ENCODE results near the gene VDAC2.

The VDAC2 gene

DNA sequence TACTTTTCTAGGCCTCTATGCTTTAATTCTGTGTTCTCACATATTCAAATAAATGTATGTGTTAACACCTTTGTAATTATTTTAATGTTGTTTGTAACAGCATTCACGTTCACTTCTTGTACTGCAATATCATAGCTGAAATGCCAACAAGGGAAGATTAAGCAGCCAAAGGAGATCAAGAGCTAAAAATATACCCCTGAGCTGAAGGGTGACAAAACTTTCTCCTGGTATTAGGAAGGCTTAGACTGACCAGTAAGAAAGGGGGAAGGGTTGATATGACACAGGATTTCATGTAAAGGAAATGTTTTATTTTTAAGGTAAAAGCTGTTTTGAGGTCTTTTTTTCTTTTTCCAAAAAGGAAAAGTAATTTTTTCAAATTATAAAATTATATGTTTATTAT lies 40.4 kb upstream of the VDAC2 start:
- TF ChIP-seq, protein P1, sequence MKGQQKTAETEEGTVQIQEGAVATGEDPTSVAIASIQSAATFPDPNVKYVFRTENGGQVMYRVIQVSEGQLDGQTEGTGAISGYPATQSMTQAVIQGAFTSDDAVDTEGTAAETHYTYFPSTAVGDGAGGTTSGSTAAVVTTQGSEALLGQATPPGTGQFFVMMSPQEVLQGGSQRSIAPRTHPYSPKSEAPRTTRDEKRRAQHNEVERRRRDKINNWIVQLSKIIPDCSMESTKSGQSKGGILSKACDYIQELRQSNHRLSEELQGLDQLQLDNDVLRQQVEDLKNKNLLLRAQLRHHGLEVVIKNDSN (IDR thresholded peaks at IDR 0.05): no peak
- TF ChIP-seq YY1 (IDR thresholded peaks at IDR 0.05; ENCODE audit: low read depth) (no peak), CREB1 (IDR thresholded peaks at IDR 0.05; ENCODE audit: low read depth) (no peak), ZBTB7A (IDR thresholded peaks at IDR 0.05; ENCODE audit: low read depth) (no peak), TCF12 (IDR thresholded peaks at IDR 0.05; ENCODE audit: low read depth) (no peak)

DNA sequence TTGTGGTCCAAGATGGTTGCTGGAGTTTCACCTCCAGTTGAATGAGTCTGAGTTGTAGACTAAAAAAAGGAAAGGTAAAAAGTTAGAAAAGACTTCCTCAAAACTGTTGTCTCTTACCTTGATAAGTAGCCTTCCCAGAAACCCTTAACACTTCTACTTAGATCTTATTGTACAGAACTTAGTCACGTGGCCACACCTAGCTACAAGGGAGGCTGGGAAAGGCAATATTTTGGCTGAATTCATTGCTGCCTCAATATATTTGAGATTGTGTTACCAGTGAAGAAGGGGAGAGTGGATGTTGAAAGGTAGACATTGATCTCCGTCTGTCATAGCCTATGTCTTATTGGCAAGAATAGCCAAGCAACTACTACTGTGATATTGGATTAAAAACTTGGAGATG lies 35.5 kb upstream of the VDAC2 start:
- no peak for TF ChIP-seq YY1 (IDR thresholded peaks at IDR 0.05; ENCODE audit: low read depth)
- no peak for TF ChIP-seq EGR1 (IDR thresholded peaks at IDR 0.05)
- TF ChIP-seq, protein P1 (IDR thresholded peaks at IDR 0.05): no peak
- no peak for TF ChIP-seq TCF12 (IDR thresholded peaks at IDR 0.05; ENCODE audit: low read depth)
- TF ChIP-seq NFIC (IDR thresholded peaks at IDR 0.05): no peak
- TF ChIP-seq, protein P2, sequence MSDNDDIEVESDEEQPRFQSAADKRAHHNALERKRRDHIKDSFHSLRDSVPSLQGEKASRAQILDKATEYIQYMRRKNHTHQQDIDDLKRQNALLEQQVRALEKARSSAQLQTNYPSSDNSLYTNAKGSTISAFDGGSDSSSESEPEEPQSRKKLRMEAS (IDR thresholded peaks at IDR 0.05): no peak
- no peak for TF ChIP-seq RAD21 (IDR thresholded peaks at IDR 0.05; ENCODE audit: low read depth)
- TF ChIP-seq EP300 (IDR thresholded peaks at IDR 0.05; ENCODE audit: borderline replicate concordance): no peak
- TF ChIP-seq TEAD4 (IDR thresholded peaks at IDR 0.05): no peak
- TF ChIP-seq CEBPB (IDR thresholded peaks at IDR 0.05): no peak
- TF ChIP-seq FOXM1 (IDR thresholded peaks at IDR 0.05; ENCODE audit: borderline replicate concordance, low read depth): no peak
- TF ChIP-seq, protein P3, sequence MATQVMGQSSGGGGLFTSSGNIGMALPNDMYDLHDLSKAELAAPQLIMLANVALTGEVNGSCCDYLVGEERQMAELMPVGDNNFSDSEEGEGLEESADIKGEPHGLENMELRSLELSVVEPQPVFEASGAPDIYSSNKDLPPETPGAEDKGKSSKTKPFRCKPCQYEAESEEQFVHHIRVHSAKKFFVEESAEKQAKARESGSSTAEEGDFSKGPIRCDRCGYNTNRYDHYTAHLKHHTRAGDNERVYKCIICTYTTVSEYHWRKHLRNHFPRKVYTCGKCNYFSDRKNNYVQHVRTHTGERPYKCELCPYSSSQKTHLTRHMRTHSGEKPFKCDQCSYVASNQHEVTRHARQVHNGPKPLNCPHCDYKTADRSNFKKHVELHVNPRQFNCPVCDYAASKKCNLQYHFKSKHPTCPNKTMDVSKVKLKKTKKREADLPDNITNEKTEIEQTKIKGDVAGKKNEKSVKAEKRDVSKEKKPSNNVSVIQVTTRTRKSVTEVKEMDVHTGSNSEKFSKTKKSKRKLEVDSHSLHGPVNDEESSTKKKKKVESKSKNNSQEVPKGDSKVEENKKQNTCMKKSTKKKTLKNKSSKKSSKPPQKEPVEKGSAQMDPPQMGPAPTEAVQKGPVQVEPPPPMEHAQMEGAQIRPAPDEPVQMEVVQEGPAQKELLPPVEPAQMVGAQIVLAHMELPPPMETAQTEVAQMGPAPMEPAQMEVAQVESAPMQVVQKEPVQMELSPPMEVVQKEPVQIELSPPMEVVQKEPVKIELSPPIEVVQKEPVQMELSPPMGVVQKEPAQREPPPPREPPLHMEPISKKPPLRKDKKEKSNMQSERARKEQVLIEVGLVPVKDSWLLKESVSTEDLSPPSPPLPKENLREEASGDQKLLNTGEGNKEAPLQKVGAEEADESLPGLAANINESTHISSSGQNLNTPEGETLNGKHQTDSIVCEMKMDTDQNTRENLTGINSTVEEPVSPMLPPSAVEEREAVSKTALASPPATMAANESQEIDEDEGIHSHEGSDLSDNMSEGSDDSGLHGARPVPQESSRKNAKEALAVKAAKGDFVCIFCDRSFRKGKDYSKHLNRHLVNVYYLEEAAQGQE (IDR thresholded peaks at IDR 0.05; ENCODE audit: low read depth): no peak
- TF ChIP-seq TAF1 (IDR thresholded peaks at IDR 0.05; ENCODE audit: low read depth): no peak

DNA sequence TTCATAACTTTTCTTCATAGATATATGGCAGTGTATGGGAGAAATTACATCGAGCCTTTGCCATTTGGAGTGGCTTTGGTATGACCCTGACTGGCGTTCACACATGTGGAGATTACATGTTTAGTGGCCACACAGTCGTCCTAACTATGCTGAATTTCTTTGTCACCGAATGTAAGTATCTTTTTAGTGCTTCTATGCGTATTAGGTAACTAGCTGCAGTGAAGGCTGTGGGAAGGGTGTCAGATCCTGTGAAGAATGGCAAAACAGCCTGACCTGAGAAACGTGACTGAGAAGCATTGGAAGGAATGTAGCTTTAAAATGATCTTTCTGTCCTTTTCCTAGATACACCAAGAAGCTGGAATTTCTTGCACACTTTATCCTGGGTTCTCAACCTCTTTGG lies 34.5 kb upstream of the VDAC2 start:
- TF ChIP-seq CREB1 (IDR thresholded peaks at IDR 0.05; ENCODE audit: low read depth) (no peak), YY1 (IDR thresholded peaks at IDR 0.05; ENCODE audit: low read depth) (no peak), RAD21 (IDR thresholded peaks at IDR 0.05; ENCODE audit: low read depth) (no peak), FOXM1 (IDR thresholded peaks at IDR 0.05; ENCODE audit: borderline replicate concordance, low read depth) (no peak), EGR1 (IDR thresholded peaks at IDR 0.05) (no peak), EP300 (IDR thresholded peaks at IDR 0.05; ENCODE audit: borderline replicate concordance) (no peak), TAF1 (IDR thresholded peaks at IDR 0.05; ENCODE audit: low read depth) (no peak)
- TF ChIP-seq, protein P2 (IDR thresholded peaks at IDR 0.05): no peak

DNA sequence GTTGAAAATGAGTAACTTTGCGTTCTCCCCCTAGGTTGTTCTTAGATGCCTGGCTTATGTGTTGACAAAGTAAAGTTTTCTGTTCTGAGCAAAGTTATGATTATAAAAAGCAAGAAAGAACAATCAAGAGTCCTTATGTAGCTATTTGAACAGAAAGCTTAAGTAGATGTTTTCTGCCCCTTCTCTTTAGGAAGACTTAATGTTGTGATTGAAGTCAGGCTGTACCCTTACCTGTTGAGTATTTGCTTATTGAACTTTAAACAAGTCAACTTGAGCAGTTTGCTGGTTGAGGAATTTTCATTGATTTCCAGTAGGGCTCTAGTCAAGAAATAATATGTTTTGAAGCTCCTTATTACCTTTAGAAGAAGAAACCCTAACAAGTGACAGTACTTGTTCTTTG lies 33.9 kb upstream of the VDAC2 start:
- no peak for TF ChIP-seq TEAD4 (IDR thresholded peaks at IDR 0.05)
- TF ChIP-seq FOXM1 (IDR thresholded peaks at IDR 0.05; ENCODE audit: borderline replicate concordance, low read depth): no peak
- TF ChIP-seq, protein P2 (IDR thresholded peaks at IDR 0.05): no peak
- no peak for TF ChIP-seq CEBPB (IDR thresholded peaks at IDR 0.05)
- TF ChIP-seq RAD21 (IDR thresholded peaks at IDR 0.05; ENCODE audit: low read depth): no peak
- no peak for TF ChIP-seq NFIC (IDR thresholded peaks at IDR 0.05)
- no peak for TF ChIP-seq TCF12 (IDR thresholded peaks at IDR 0.05; ENCODE audit: low read depth)
- no peak for TF ChIP-seq EP300 (IDR thresholded peaks at IDR 0.05; ENCODE audit: borderline replicate concordance)
- TF ChIP-seq, protein P3 (IDR thresholded peaks at IDR 0.05; ENCODE audit: low read depth): no peak
- TF ChIP-seq EGR1 (IDR thresholded peaks at IDR 0.05): no peak
- TF ChIP-seq CREB1 (IDR thresholded peaks at IDR 0.05; ENCODE audit: low read depth): no peak
- TF ChIP-seq TAF1 (IDR thresholded peaks at IDR 0.05; ENCODE audit: low read depth): no peak
- no peak for TF ChIP-seq ZBTB7A (IDR thresholded peaks at IDR 0.05; ENCODE audit: low read depth)
- TF ChIP-seq, protein P1 (IDR thresholded peaks at IDR 0.05): no peak
- no peak for TF ChIP-seq YY1 (IDR thresholded peaks at IDR 0.05; ENCODE audit: low read depth)

DNA sequence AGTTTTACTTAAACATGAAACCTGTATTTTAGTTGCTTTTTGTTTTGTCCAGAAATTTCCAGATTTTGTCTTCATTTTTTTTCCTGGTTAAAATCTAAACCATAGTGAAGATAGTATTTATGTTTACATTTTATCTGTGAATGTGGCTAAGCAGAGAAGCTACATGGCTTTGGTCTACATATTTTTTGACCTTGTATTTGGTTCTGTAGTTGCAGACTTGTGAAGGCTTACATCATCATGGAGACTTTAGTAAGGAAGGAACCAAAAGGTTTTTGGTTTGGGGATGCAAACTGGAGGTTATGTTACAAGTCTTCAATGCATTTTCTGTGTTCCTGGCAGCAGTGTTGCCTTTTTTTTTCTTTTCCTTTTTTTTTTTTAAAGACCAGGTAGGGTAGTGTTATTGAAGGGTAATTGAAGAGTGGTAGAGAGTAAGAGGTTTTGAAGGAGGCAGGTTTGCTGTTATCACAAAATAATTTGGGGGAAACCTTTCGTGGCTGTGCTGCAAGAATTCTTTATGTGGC lies 30.9 kb upstream of the VDAC2 start:
- no peak for TF ChIP-seq TAF1 (IDR thresholded peaks at IDR 0.05; ENCODE audit: low read depth)
- no peak for TF ChIP-seq TEAD4 (IDR thresholded peaks at IDR 0.05)
- TF ChIP-seq YY1 (IDR thresholded peaks at IDR 0.05; ENCODE audit: low read depth): no peak
- TF ChIP-seq EGR1 (IDR thresholded peaks at IDR 0.05): no peak
- no peak for TF ChIP-seq CREB1 (IDR thresholded peaks at IDR 0.05; ENCODE audit: low read depth)
- no peak for TF ChIP-seq RAD21 (IDR thresholded peaks at IDR 0.05; ENCODE audit: low read depth)
- no peak for TF ChIP-seq CEBPB (IDR thresholded peaks at IDR 0.05)
- TF ChIP-seq NFIC (IDR thresholded peaks at IDR 0.05): no peak
- TF ChIP-seq, protein P1 (IDR thresholded peaks at IDR 0.05): no peak
- TF ChIP-seq EP300 (IDR thresholded peaks at IDR 0.05; ENCODE audit: borderline replicate concordance): no peak
- no peak for TF ChIP-seq TCF12 (IDR thresholded peaks at IDR 0.05; ENCODE audit: low read depth)
- TF ChIP-seq FOXM1 (IDR thresholded peaks at IDR 0.05; ENCODE audit: borderline replicate concordance, low read depth): no peak
- TF ChIP-seq, protein P3 (IDR thresholded peaks at IDR 0.05; ENCODE audit: low read depth): no peak
- TF ChIP-seq, protein P2 (IDR thresholded peaks at IDR 0.05): no peak
- no peak for TF ChIP-seq ZBTB7A (IDR thresholded peaks at IDR 0.05; ENCODE audit: low read depth)
